Measurements from ENCODE around the gene SEC23A. TPM values are rescaled to one million over a fixed set of nuclear protein-coding genes. Genes with fewer than 3 reads are reported as not detected.
A peak's percentile ranks its signal among the peaks of the same experiment; 100 is the strongest.

The SEC23A gene
- total and polyA plus RNA-seq, 2 donors (not counting 3 experiments of a cell fraction or from before 2014, with no cell fraction given) = 78.3 to 155 TPM

DNA sequence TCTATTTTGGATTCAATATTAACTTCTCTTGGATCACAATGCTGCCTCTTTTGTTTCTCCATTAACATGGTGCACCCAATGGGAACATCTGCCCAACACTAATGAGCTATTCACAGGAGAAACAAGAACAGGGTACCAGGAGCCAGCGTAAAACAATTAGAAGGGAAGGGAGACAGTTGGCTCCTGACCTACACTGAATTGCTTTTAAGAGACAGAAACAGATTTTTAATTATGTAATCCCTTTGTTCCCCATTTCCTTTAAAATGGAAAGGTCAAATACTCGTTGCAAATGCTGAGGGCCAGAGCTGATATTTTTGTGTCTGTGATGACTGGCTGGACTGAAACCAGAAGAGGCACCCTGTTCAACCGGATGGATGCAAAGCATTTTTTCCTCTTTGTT is 108.3 kb downstream of the SEC23A start:
- no peak overlapping the region for H3K4me3 ChIP-seq (replicated peaks in 1 of 3; ENCODE audit: insufficient read depth in 1 of 3, low read depth in 1 of 3, low read length in 3 of 3)
- intact Hi-C loops (cut with micrococcal nuclease) = loop anchor here (10.0 kb wide), 1 partner anchor 590 kb away; no protein-coding TSS in a partner anchor
- POLR2A ChIA-PET = interaction anchor here (0.7 kb wide), 2 partner anchors 154 to 852 kb away, joined by 7 to 9 read pairs; no protein-coding TSS in a partner anchor
- no peaks in the 10 kb centered on the region for H3K79me2 ChIP-seq (ENCODE audit: control insufficient read depth, insufficient read depth, low read length)
- dilution Hi-C loops (cut with MboI; ENCODE audit: extremely low pct_ligation_motif_present, low sequenced_read_pairs) = no loop called here
- FAIRE-seq (no peak), DNase-seq (ENCODE audit: low read depth, low spot score) (peak; percentile 79)
- H3K4me2 ChIP-seq (ENCODE audit: insufficient read depth, low read length) = peak overlapping the region; percentile 3
- H3K36me3 ChIP-seq (ENCODE audit: control insufficient read depth in 2 of 2, extremely low read depth in 1 of 2, insufficient read depth in 2 of 2, low read length in 2 of 2) = no peaks in the 10 kb centered on the region
- no peaks in the 10 kb centered on the region for H4K20me1 ChIP-seq (replicated peaks; ENCODE audit: control insufficient read depth, extremely low read depth, insufficient read depth, low read length)
- no peaks in the 10 kb centered on the region for H3K9me1 ChIP-seq (replicated peaks; ENCODE audit: control insufficient read depth, extremely low read depth, insufficient read depth, low read length)
- TF ChIP-seq FOS (IDR thresholded peaks at IDR 0.05; ENCODE audit: borderline replicate concordance, insufficient read depth, low read length) (no peak), POLR2A (IDR thresholded peaks at IDR 0.05; ENCODE audit: low read depth, low read length) (no peak), POLR2AphosphoS5 (IDR thresholded peaks at IDR 0.05; ENCODE audit: insufficient read depth, low read depth, low read length) (no peak), JUN (IDR thresholded peaks at IDR 0.05; ENCODE audit: borderline replicate concordance, insufficient read depth, insufficient read length, low read depth) (no peak), EZH2 (IDR thresholded peaks at IDR 0.05; ENCODE audit: borderline replicate concordance, low read depth, low read length, severe bottlenecking) (no peak), GATA2 (IDR thresholded peaks at IDR 0.05; ENCODE audit: insufficient read depth, insufficient read length, low read depth, low read length) (no peak), MYC (IDR thresholded peaks at IDR 0.05; ENCODE audit: low read depth, low read length) (no peak), CTCF (IDR thresholded peaks at IDR 0.05; ENCODE audit: extremely low read depth in 1 of 2, insufficient read depth in 1 of 2, low read depth in 1 of 2, low read length in 2 of 2) (no peak)
- TF ChIP-seq, protein P1, sequence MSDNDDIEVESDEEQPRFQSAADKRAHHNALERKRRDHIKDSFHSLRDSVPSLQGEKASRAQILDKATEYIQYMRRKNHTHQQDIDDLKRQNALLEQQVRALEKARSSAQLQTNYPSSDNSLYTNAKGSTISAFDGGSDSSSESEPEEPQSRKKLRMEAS (IDR thresholded peaks at IDR 0.05; ENCODE audit: insufficient read depth, insufficient read length) = no peak
- peak overlapping the region; percentile 13 for H3K27ac ChIP-seq (ENCODE audit: insufficient read depth, low read depth, low read length)
- H3K9ac ChIP-seq (replicated peaks; ENCODE audit: extremely low read depth, insufficient read depth, low read length) = no peak overlapping the region
- H3K9me3 ChIP-seq (replicated peaks; ENCODE audit: control insufficient read depth, insufficient read depth, low read length) = no peaks in the 10 kb centered on the region
- H2AFZ ChIP-seq (ENCODE audit: low read depth, low read length) = peak overlapping the region; percentile 1
- BruUV-seq (replicated peaks) = TSS peak; percentile 25
- H3K27me3 ChIP-seq (ENCODE audit: control insufficient read depth in 2 of 2, insufficient read depth in 2 of 2, low read length in 2 of 2) = no peaks in the 10 kb centered on the region
- peaks cover 39% of the 10 kb centered on the region for H3K4me1 ChIP-seq (ENCODE audit: control insufficient read depth, extremely low read depth, insufficient read depth, low read length)
- CTCF ChIA-PET = interaction anchor here (0.7 to 1.7 kb wide), 9 partner anchors 19 to 325 kb away, joined by 3 to 10 read pairs (median 3); no protein-coding TSS in a partner anchor
